ENCODE data around the gene NBDY.
"Not testable (repeated sequence)": the region's sequence is repeated elsewhere in the genome, so short reads cannot be mapped to it uniquely, and the experiment has no call there.

Gene NBDY

GRCh38 chrX:56729152-56729850 lies at the start of gene NBDY:
NBDY (plus strand) TSS chrX:56729243; CDS start chrX:56729354, 111 bp downstream.
- peak; percentile 13 for DNase-seq

- DNase-seq = not testable (repeated sequence)
Measured at GRCh38 chrX:56704530-56704929, 24.5 kb upstream of the NBDY start.

GRCh38 chrX:56726605-56727004 lies 2.4 kb upstream of the NBDY start:
- DNase-seq = no peak

GRCh38 chrX:56727531-56727930 lies 1.5 kb upstream of the NBDY start:
- no peak for DNase-seq

- DNase-seq = no peak
Measured at GRCh38 chrX:56728321-56728720, 722 bp upstream of the NBDY start.

- peak; percentile 49 for DNase-seq
Measured at GRCh38 chrX:56728752-56729151, 291 bp upstream of the NBDY start.

GRCh38 chrX:56733459-56734046 lies 4.5 kb downstream of the NBDY start:
- peak; percentile 42 for DNase-seq

- no peak for DNase-seq
Measured at GRCh38 chrX:56736219-56736618, 7.2 kb downstream of the NBDY start.

GRCh38 chrX:56738670-56739069 lies 9.6 kb downstream of the NBDY start:
- DNase-seq = no peak

- no peak for DNase-seq
Measured at GRCh38 chrX:56744996-56745395, 16.0 kb downstream of the NBDY start.

- no peak for DNase-seq
Measured at GRCh38 chrX:56746996-56747395, 18.0 kb downstream of the NBDY start.

- DNase-seq = no peak
Measured at GRCh38 chrX:56751071-56751470, 22.0 kb downstream of the NBDY start.

- no peak for DNase-seq
Measured at GRCh38 chrX:56757327-56757726, 28.3 kb downstream of the NBDY start.

- DNase-seq = no peak
Measured at GRCh38 chrX:56758456-56758855, 29.4 kb downstream of the NBDY start.

- DNase-seq = no peak
Measured at GRCh38 chrX:56759736-56760409, 30.8 kb downstream of the NBDY start.

- DNase-seq = not testable (repeated sequence)
Measured at GRCh38 chrX:56760410-56761124, 31.5 kb downstream of the NBDY start.

GRCh38 chrX:56761167-56761566 lies 32.1 kb downstream of the NBDY start:
- no peak for DNase-seq

GRCh38 chrX:56762220-56762619 lies 33.2 kb downstream of the NBDY start:
- no peak for DNase-seq

GRCh38 chrX:56762707-56763555 lies 33.9 kb downstream of the NBDY start:
- no peak for DNase-seq

- DNase-seq = no peak
Measured at GRCh38 chrX:56763556-56764152, 34.6 kb downstream of the NBDY start.

- peak; percentile 53 for DNase-seq
Measured at GRCh38 chrX:56764153-56764974, 35.3 kb downstream of the NBDY start.

Measured in activated naive CD4-positive, alpha-beta T cell treated with anti-CD3 and anti-CD28 coated beads, Interleukin-2, amount 50 U/mL, for 16 hours (primary cell).